Vagina (tissue), 2 donors: Measurements from ENCODE around the gene PLEKHA4. TPM values are rescaled to one million over a fixed set of nuclear protein-coding genes. Genes with fewer than 3 reads are reported as not detected.

Source experiments
- DNase-seq, 2 donors: peaks; one replicate each; pipeline ENCODE4 v3.0.0-alpha.2; 2017; ENCODE audit errors: extremely low spot score in 2 of 2
- H3K27ac ChIP-seq: fragments of 200-600 bp; sonication (generic); one replicate; pipeline ENCODE4 v1.5.1; 2019
- H3K27me3 ChIP-seq: fragments of 200-600 bp; sonication (generic); one replicate; pipeline ENCODE4 v1.5.1; 2019
- H3K36me3 ChIP-seq, 2 donors: fragments of 200-600 bp; sonication (generic); one replicate each; pipeline ENCODE4 v1.5.1; 2017 to 2019
- H3K4me1 ChIP-seq: fragments of 200-600 bp; sonication (generic); one replicate; pipeline ENCODE4 v1.5.1; 2019
- H3K4me3 ChIP-seq, 2 donors: fragments of 200-600 bp; sonication (generic); 1 replicate in 1 of 2; 2 replicates in 1 of 2; pipeline ENCODE4 v1.5.1; 2016 to 2019
- H3K9me3 ChIP-seq: fragments of 200-600 bp; sonication (generic); one replicate; pipeline ENCODE4 v1.5.1; 2019
- CTCF ChIP-seq, 3 experiments: fragments of 450-650 bp in 2 of 3; fragments of 200-600 bp in 1 of 3; sonication (generic) in 1 of 3; IDR thresholded peaks; one replicate each; pipeline ENCODE4 v1.5.1; 2017 to 2019; ENCODE audit warnings: antibody characterized with exemption in 3 of 3, mild to moderate bottlenecking in 2 of 3, moderate library complexity in 2 of 3
- POLR2A ChIP-seq, 2 donors: fragments of 450-650 bp; IDR thresholded peaks; one replicate each; pipeline ENCODE4 v1.6.1; 2017; ENCODE audit warnings: antibody characterized with exemption in 2 of 2, mild to moderate bottlenecking in 2 of 2, moderate library complexity in 2 of 2
- POLR2AphosphoS5 ChIP-seq, 2 donors: sonication (generic); formaldehyde crosslinking; IDR thresholded peaks; one replicate each; pipeline ENCODE4 v1.9.0; 2017; ENCODE audit warnings: antibody characterized with exemption in 2 of 2, mild to moderate bottlenecking in 2 of 2, low read depth in 1 of 2; ENCODE audit not compliant: insufficient read depth in 1 of 2
- intact Hi-C: fragments of 100-400 bp; cut with DNase I; formaldehyde crosslinking; loops from one replicate; pipeline ENCODE4 v1.15.1; 2023
- total RNA-seq: library from RNA; depleted of rRNA; stranded (reverse); fragments of >200 nt; gene quantifications from one replicate; pipeline ENCODE4 v1.2.3, GENCODE V29; 2016

PLEKHA4 gene
- total RNA-seq, 1 donor from 2014 or later: 37.1 TPM

DNA sequence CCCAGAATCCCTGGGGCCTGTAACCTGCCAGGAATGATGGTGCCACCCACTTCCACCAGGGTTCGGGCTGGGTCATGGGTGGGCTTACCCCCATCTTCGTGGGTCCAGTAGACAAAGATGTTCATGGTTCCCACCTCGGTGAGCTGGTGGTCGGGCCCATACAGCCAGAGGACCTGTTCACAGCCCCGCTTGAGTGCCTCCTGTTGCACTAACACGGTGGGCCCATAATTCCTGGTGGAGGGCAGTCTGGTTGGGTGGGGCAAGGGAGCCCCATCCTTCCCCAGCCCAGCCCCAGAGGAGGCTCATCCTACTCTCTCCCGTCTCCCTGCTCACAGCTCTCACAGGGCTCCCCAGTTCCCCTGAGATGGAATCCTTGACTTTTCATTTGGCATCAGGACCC, 71.3 kb downstream of the PLEKHA4 start:
- no peak for DNase-seq
- Histone ChIP-seq H3K27me3 (no peaks in the 10 kb centered on the region), H3K36me3 (peaks cover 0 to 6% of the 10 kb centered on the region in 2 donors), H3K9me3 (no peaks in the 10 kb centered on the region), H3K27ac (peak overlapping the region; percentile 96), H3K4me1 (peaks cover 15% of the 10 kb centered on the region), H3K4me3 (no peak overlapping the region)
- intact Hi-C loops: loop anchor here (5.0 kb wide), 1 partner anchor 180 kb away; no protein-coding TSS in a partner anchor
- no peak for TF ChIP-seq CTCF (IDR thresholded peaks at IDR 0.05)
- TF ChIP-seq POLR2A (IDR thresholded peaks at IDR 0.05): no peak
- no peak for TF ChIP-seq POLR2AphosphoS5 (IDR thresholded peaks at IDR 0.05; ENCODE audit: insufficient read depth in 1 of 2, low read depth in 1 of 2)

- no peak for TF ChIP-seq POLR2A (IDR thresholded peaks at IDR 0.05)
- TF ChIP-seq POLR2AphosphoS5 (IDR thresholded peaks at IDR 0.05; ENCODE audit: insufficient read depth in 1 of 2, low read depth in 1 of 2): no peak
- TF ChIP-seq CTCF (IDR thresholded peaks at IDR 0.05): no peak
- H3K27ac ChIP-seq: peak overlapping the region; percentile 96
- DNase-seq: no peak
- peaks cover 15% of the 10 kb centered on the region for H3K4me1 ChIP-seq
- no peaks in the 10 kb centered on the region for H3K27me3 ChIP-seq
- H3K4me3 ChIP-seq: no peak overlapping the region
- H3K9me3 ChIP-seq: no peaks in the 10 kb centered on the region
- intact Hi-C loops: loop anchor here (5.0 kb wide), 1 partner anchor 181 kb away; no protein-coding TSS in a partner anchor
- H3K36me3 ChIP-seq: peaks cover 0 to 6% of the 10 kb centered on the region in 2 donors
Observed at GRCh38 chr19:48796298-48797083, 71.9 kb downstream of the PLEKHA4 start.

GRCh38 chr19:48795685-48796070, 72.7 kb downstream of the PLEKHA4 start:
- peaks cover 15% of the 10 kb centered on the region for H3K4me1 ChIP-seq
- H3K27me3 ChIP-seq: no peaks in the 10 kb centered on the region
- no peak for DNase-seq
- no peaks in the 10 kb centered on the region for H3K9me3 ChIP-seq
- TF ChIP-seq CTCF (IDR thresholded peaks at IDR 0.05) (no peak), POLR2AphosphoS5 (IDR thresholded peaks at IDR 0.05; ENCODE audit: insufficient read depth in 1 of 2, low read depth in 1 of 2) (no peak), POLR2A (IDR thresholded peaks at IDR 0.05) (no peak)
- H3K4me3 ChIP-seq: no peak overlapping the region
- peak overlapping the region; percentile 96 for H3K27ac ChIP-seq
- intact Hi-C loops: loop anchor here (2.0 to 5.0 kb wide), 2 partner anchors 41 to 182 kb away; partner anchors contain the start of gene HSD17B14
- H3K36me3 ChIP-seq: peaks cover 0 to 6% of the 10 kb centered on the region in 2 donors

DNA sequence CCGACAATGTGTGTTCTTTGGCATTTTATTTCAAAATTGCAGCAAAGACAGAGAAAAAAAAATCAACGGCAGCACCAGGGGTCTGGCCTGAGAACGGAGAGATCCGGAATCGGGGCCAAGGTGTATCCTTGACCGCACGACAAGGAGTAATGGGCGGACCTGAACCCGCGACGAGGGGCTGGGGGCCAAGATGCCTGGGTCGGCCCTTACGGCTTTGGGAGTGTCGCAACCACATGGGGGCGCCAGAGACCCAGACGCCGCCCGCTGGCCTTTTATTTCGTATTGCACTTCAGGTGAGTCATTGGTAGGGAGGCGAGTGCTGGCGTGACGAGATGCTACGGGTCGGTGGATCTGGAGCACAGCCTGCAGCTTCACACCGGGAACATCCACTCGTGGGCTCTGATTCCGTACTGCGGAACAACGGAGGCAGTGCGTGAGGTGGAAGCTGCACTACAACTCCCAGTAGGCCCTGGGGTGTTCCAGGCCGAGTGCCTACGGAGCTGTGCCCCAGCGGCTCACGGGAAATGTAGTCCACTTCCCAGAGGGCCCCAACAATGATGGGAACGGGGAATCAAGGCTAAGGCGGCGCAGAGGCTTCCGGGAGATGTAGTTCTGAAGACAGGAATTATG, 73.2 kb downstream of the PLEKHA4 start:
- Histone ChIP-seq H3K4me3 (peak overlapping the region; percentile 30 to 56), H3K27ac (peak overlapping the region; percentile 96), H3K9me3 (no peaks in the 10 kb centered on the region), H3K27me3 (no peaks in the 10 kb centered on the region), H3K4me1 (peaks cover 15% of the 10 kb centered on the region), H3K36me3 (peaks cover 0 to 6% of the 10 kb centered on the region in 2 donors)
- DNase-seq: no peak
- intact Hi-C loops: loop anchor here (2.0 to 5.0 kb wide), 2 partner anchors 42 to 182 kb away; partner anchors contain the start of gene HSD17B14
- TF ChIP-seq CTCF (IDR thresholded peaks at IDR 0.05) (peak; percentile 95 to 99 (median 97)), POLR2A (IDR thresholded peaks at IDR 0.05) (no peak), POLR2AphosphoS5 (IDR thresholded peaks at IDR 0.05; ENCODE audit: insufficient read depth in 1 of 2, low read depth in 1 of 2) (peak; percentile 88 to 91)
